ENCODE results near the gene GALNT5.
A peak's percentile ranks its signal among the peaks of the same experiment; 100 is the strongest.

The GALNT5 gene

GRCh38 chr2:157326698-157327097 is 69.2 kb downstream of the GALNT5 start:
- TF ChIP-seq CTCF (IDR thresholded peaks at IDR 0.05; ENCODE audit: poor library complexity, severe bottlenecking), result no peak

GRCh38 chr2:157327200-157327599 is 69.7 kb downstream of the GALNT5 start:
- DNase-seq (ENCODE audit: low spot score), result no peak
- no peaks in the 10 kb centered on the region for H3K27me3 ChIP-seq (ENCODE audit: insufficient read depth, poor library complexity, severe bottlenecking)
- ATAC-seq (ENCODE audit: low read depth), result 0 out of 3 replicates have a peak, but pooled peaks have one; percentile 13
- TF ChIP-seq CTCF (IDR thresholded peaks at IDR 0.05; ENCODE audit: poor library complexity, severe bottlenecking), result no peak
- H3K36me3 ChIP-seq (ENCODE audit: low read depth), result no peaks in the 10 kb centered on the region
- no peak overlapping the region for H3K4me3 ChIP-seq (ENCODE audit: severe bottlenecking)
- peaks cover 7% of the 10 kb centered on the region for H3K4me1 ChIP-seq (ENCODE audit: insufficient read depth, poor library complexity, severe bottlenecking)
- H3K27ac ChIP-seq (ENCODE audit: poor library complexity, severe bottlenecking), result no peak overlapping the region
- no peaks in the 10 kb centered on the region for H3K9me3 ChIP-seq (ENCODE audit: severe bottlenecking)

More at GRCh38 chr2:157326698-157327097, 69.2 kb downstream of the GALNT5 start:
- H3K4me3 ChIP-seq (ENCODE audit: severe bottlenecking), result no peak overlapping the region
- H3K27ac ChIP-seq (ENCODE audit: poor library complexity, severe bottlenecking), result no peak overlapping the region
- no peak for DNase-seq (ENCODE audit: low spot score)
- no peaks in the 10 kb centered on the region for H3K27me3 ChIP-seq (ENCODE audit: insufficient read depth, poor library complexity, severe bottlenecking)
- H3K9me3 ChIP-seq (ENCODE audit: severe bottlenecking), result no peaks in the 10 kb centered on the region
- peaks cover 7% of the 10 kb centered on the region for H3K4me1 ChIP-seq (ENCODE audit: insufficient read depth, poor library complexity, severe bottlenecking)
- H3K36me3 ChIP-seq (ENCODE audit: low read depth), result no peaks in the 10 kb centered on the region
- ATAC-seq (ENCODE audit: low read depth), result no peak

- peak; percentile 92 for ATAC-seq (ENCODE audit: low read depth)
- H3K27me3 ChIP-seq (ENCODE audit: insufficient read depth, poor library complexity, severe bottlenecking), result no peaks in the 10 kb centered on the region
- H3K4me3 ChIP-seq (ENCODE audit: severe bottlenecking), result no peak overlapping the region
- peak; percentile 93 for TF ChIP-seq CTCF (IDR thresholded peaks at IDR 0.05; ENCODE audit: poor library complexity, severe bottlenecking)
- no peak overlapping the region for H3K27ac ChIP-seq (ENCODE audit: poor library complexity, severe bottlenecking)
- peaks cover 7% of the 10 kb centered on the region for H3K4me1 ChIP-seq (ENCODE audit: insufficient read depth, poor library complexity, severe bottlenecking)
- DNase-seq (ENCODE audit: low spot score), result peak; percentile 53
- H3K9me3 ChIP-seq (ENCODE audit: severe bottlenecking), result no peaks in the 10 kb centered on the region
- H3K36me3 ChIP-seq (ENCODE audit: low read depth), result no peaks in the 10 kb centered on the region
These were observed 70.4 kb downstream of the GALNT5 start for GRCh38 chr2:157327621-157328500.

- Histone ChIP-seq H3K27ac (ENCODE audit: poor library complexity, severe bottlenecking) (no peak overlapping the region), H3K4me1 (ENCODE audit: insufficient read depth, poor library complexity, severe bottlenecking) (peaks cover 7% of the 10 kb centered on the region), H3K36me3 (ENCODE audit: low read depth) (no peaks in the 10 kb centered on the region), H3K4me3 (ENCODE audit: severe bottlenecking) (no peak overlapping the region), H3K9me3 (ENCODE audit: severe bottlenecking) (no peaks in the 10 kb centered on the region), H3K27me3 (ENCODE audit: insufficient read depth, poor library complexity, severe bottlenecking) (no peaks in the 10 kb centered on the region)
- TF ChIP-seq CTCF (IDR thresholded peaks at IDR 0.05; ENCODE audit: poor library complexity, severe bottlenecking), result no peak
- no peak for DNase-seq (ENCODE audit: low spot score)
- peak; percentile 81 for ATAC-seq (ENCODE audit: low read depth)
These were observed 72.0 kb downstream of the GALNT5 start for GRCh38 chr2:157329524-157329923.

Measured in RWPE2 (cell line).